HG03439 (cell line): ENCODE measurements around the gene KNG1.
"Not testable (repeated sequence)": the region's sequence is repeated elsewhere in the genome, so short reads cannot be mapped to it uniquely, and the experiment has no call there.

Experiments
- ATAC-seq: cut with Tn5 transposase; IDR thresholded peaks from one replicate; pipeline ENCODE4 v1.9.1; 2021; ENCODE audit warnings: mild to moderate bottlenecking, moderate library complexity; ENCODE audit not compliant: unreplicated experiment

Gene KNG1

DNA sequence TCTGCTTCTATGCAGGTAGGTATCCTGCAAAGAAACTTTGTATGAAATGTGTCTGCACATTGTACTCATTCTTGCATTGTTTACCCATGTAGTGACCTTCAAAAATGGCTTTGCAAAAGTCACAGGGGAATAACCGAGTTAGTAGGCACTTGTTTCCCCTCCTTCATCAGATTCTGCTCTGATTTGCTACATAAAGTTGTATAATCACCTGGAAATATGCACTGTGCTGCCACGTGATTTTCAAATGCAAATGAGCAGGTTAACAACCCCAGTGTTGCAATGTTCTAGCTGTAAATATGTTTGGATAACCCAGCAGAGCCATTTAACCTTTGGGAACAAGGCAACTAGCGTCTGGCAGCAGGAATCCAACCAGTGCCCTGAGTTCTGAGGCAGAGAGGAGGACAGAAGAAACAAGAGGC, at the start of gene KNG1:
Gene KNG1 (plus strand): TSS at position 321 of the 419 bp plus-strand sequence. CDS start 184 bp downstream, outside the sequence.
- ATAC-seq = no peak

GRCh38 chr3:186668426-186668825, 48.7 kb upstream of the KNG1 start:
- ATAC-seq = no peak

DNA sequence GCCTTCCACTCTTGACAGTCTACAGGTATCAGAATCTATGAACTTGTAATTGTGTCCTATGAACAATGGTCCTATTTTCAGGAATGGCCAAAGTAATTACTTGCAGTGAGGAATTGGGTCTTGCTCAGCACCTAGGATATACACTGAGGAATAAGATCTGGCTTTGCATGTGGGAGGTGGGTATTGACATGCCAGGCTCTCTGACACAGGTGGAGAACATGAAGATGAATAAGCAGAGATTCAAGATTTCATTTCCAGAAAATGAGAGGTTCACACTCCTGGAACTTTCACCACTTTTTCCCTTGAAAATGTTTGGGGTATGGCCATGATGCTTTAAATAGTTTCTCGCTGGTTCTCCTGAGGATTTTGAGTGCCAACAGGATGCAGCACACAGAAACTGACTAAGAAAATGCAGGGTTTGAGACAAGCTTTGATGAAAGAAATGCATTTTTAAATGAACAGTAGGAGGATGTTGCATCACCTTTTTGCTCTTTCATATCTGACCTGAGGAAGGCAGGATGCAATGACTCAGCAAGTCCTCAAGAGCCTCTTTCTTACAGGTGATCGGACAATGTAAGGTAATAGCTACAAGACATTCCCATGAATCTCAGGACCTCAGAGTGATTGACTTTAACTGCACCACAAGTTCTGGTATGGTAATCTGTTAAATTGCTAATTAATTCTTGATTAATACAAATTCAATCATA, 47.6 kb upstream of the KNG1 start:
- ATAC-seq = no peak

DNA sequence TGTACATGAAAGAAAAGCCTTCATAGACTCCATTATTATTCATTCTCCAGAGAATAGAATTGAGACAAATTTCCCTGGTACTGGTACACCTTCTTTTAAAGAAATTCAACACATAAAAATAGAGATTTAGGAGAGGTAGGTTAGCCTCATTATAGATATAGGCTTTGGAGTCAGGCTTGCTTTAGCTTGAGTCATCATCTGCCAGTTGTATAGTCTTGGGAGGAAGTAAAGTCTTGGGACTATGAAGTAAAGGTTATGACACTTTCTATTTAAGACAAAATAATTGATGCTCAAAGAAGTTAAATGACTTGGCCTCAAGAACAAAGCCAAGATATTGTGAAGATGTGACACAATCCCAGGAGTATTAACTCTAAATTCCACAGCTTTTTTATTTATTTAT, 47.0 kb upstream of the KNG1 start:
- no peak for ATAC-seq

DNA sequence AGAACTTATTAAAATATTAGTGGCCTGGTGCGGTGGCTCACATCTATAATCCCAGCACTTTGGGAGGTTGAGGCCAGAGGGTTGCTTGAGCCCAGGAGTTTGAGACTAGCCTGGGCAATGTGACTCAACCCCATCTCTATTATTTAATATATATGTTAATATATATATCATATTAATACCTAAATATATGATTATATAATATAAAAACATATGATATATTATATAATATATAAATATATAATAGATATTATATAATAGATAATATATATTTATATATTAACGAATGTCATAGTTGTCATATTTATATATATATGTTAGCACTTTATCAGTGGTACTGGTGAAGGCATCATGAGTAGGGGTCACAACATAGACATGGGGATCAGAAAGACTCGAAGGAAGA, 46.1 kb upstream of the KNG1 start:
- ATAC-seq = no peak

DNA sequence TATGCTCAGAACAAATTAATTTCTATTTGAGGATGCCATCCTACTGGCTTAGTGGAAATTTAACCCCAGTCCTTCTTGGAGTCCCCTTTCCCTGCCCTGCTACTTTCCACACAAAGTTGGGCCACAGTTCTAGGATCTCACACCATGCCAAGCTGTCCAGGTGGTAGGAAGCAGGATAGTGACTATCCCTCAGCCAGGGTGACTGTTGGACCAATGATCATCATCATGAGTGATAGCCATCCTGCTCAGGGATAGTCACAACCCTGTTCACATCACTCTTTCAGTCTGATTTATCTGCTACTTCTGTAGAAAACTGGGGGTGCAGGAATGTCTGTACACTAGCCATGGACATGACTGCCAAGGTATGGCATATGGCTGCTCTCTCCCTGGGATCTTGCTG, 38.6 kb upstream of the KNG1 start:
- ATAC-seq = no peak

- ATAC-seq = no peak
Measured at GRCh38 chr3:186679151-186679550, 38.0 kb upstream of the KNG1 start.

- no peak for ATAC-seq
Measured at GRCh38 chr3:186680869-186681268, 36.3 kb upstream of the KNG1 start.

- ATAC-seq = no peak
Measured at GRCh38 chr3:186682812-186683211, 34.3 kb upstream of the KNG1 start.

DNA sequence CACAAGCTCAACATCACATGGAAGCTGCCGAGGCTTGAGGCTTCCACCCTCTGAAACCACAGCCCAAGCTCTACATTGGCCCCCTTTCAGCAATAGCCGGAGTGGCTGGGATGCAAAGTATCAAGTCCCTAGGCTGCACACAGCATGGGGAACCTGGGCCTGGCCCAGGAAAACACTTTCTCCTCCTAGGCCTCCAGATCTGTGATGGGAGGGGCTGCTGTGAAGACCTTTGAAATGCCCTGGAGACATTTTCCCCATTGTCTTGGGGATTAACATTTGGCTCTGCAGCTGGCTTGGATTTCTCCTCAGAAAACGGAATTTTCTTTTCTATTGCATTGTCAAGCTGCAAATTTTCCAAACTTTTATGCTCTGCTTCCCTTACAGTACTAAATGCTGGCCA, 33.2 kb upstream of the KNG1 start:
- ATAC-seq = no peak

- ATAC-seq = not testable (repeated sequence)
Measured at GRCh38 chr3:186686475-186686874, 30.7 kb upstream of the KNG1 start.

DNA sequence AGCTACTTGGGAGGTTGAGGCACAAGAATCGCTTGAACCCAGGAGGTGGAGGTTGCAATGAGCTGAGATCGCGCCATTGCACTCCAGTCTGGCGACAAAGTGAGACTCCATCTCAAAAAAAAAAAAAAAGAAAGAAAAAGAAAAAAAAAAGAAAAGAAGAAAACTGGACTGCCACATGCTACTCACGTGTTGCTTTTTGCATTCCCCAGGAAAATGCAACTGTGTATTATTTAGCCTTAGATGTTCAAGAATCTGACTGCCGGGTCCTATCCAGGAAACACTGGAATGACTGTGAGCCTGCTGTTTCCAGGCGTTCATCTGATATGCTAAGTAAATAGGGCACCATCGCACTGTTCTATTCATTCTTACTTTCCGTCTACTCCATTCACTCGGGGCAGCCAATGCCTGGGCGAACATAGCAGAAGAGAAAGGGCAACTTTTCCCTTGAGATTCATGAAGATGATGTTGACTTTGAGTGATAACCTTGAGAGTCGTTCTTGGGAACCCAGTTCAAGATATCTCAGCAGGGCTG, 30.0 kb upstream of the KNG1 start:
- no peak for ATAC-seq

DNA sequence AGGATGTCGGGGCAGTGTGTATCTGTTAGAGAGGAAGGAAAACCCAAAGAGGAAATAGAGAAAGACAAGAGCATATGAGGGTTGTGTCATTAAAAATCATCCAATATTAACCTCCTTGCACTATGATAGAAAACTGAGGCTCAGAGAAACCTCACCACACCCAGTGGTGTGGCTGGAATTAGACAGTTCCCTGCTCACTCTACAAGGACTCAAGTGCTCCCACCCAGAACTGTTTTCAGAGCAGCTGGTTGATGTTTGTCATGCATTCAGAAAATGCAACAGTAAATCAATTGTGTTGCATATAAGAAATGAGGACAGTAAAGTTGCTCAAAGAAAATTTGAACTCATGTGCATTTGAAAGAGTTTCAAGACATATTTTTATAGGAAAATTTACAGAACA, 26.9 kb upstream of the KNG1 start:
- not testable (repeated sequence) for ATAC-seq

DNA sequence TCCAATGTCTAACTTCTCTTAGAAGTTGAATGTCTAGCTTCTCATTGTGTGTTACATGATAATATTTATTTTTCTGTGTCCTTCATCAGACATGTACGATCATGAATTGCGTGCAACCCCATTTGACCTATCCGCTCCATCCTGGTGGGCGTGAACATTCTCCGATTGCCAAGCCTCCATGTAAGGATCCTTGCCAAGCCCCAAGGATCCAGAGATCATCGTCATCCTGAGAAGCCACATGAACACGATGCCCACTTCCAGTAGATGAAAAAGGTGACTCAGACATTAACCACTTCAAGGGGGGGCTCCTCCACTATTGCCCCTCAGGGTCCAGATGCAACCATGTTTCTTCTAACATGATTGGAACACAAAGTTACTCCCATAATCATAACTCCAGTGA, 25.5 kb upstream of the KNG1 start:
- ATAC-seq = no peak

- no peak for ATAC-seq
Measured at GRCh38 chr3:186693843-186694242, 23.3 kb upstream of the KNG1 start.

DNA sequence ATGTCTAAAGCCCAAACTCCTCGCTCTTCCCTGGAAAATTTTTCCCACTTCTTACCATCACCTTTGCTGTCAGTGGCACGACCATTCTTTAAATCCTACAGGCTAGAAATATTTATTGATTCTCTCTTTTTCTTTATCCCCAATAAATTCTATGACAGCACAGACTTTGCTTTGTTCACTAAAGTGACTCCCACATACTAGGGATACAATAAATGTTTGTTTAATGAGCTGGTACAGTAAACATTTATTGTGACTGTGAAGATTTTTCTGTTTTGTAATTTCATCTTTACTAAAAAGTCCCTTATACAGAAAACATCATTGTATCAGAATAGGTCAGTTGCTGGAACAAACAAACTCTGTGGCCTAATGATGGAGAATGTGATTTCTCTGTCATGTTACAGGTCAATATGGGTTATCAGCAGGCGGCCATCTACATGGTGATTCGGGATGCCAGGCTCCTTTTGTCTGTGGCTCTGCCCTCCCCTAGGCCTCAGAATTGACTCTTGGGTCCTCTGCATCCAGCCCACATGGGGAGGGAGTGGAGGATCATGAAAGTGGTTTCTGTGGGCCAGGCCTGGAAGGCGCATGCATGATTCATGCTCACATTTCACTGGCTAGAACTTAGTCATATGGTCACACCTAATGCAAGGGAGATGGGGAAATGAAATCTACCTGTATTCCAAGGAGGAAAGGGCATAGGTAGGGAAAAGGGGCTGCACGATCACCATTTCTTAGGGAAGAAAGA, 22.7 kb upstream of the KNG1 start:
- no peak for ATAC-seq

DNA sequence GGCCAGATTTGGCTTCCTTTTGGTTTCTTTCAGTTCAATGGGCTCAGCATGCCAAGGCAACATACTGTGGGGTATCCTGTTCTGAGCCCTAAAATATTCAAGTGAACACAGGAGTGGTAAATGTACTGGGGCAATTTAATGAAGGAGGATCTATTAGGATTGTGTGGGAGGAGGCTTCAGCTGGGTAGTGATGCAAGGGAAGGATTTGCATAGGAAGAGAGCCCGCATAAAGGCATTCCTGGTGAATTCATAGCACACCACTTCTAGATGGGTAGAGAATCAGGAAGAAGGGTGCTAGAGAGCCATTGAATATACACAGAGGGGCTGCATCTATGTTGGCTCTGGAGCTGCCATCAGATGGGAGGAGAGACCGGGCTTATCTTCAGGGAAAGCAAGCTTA, 20.6 kb upstream of the KNG1 start:
- no peak for ATAC-seq

DNA sequence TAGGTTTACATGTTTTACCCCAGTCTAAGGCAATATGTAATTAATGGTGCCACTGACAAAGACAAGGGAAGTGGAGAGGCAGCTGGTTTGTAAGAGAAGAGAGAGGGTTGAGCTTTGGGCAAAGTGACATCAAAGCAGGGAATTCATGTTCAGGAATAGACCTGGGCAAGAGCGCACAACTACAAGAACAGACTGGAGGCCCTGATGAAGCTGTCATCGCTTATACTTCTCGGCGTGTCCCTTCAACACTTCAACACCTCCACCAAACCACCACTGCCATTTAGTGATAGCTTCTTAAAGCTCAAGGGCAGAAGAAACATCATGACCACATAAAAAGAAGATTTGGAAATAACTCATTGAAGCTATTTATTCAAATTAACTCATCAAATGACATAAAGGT, 19.6 kb upstream of the KNG1 start:
- ATAC-seq = no peak

DNA sequence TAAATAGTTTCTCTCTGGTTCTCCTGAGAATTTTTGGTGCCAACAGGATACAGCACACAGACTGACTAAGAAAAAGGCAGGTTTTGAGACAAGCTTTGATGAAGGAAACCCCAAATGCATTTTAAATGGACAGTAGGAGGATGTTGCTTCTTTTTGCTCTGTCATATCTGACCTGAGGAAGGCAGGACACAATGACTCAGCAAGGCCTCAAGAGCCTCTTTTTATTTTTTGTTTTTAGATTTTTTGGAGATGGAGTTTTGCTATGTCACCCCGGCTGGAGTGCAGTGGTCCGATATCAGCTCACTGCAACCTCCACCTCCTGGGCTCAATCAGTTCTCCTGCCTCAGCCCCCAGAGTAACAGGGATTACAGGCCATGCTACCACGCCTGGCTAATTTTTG, 16.9 kb upstream of the KNG1 start:
- no peak for ATAC-seq

DNA sequence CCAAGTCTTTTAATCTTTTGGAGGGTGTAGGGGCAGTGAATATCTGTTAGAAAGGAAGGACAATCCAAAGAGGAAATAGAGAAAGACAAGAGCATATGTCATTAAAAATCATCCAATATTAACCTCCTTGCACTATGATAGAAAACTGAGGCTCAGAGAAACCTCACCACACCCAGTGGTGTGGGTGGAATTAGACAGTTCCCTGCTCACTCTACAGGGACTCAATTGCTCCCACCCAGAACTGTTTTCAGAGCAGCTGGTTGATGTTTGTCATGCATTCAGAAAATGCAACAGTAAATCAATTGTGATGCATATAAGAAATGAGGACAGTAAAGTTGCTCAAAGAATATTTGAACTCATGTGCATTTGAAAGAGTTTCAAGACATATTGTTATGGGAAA, 14.7 kb upstream of the KNG1 start:
- ATAC-seq = not testable (repeated sequence)

DNA sequence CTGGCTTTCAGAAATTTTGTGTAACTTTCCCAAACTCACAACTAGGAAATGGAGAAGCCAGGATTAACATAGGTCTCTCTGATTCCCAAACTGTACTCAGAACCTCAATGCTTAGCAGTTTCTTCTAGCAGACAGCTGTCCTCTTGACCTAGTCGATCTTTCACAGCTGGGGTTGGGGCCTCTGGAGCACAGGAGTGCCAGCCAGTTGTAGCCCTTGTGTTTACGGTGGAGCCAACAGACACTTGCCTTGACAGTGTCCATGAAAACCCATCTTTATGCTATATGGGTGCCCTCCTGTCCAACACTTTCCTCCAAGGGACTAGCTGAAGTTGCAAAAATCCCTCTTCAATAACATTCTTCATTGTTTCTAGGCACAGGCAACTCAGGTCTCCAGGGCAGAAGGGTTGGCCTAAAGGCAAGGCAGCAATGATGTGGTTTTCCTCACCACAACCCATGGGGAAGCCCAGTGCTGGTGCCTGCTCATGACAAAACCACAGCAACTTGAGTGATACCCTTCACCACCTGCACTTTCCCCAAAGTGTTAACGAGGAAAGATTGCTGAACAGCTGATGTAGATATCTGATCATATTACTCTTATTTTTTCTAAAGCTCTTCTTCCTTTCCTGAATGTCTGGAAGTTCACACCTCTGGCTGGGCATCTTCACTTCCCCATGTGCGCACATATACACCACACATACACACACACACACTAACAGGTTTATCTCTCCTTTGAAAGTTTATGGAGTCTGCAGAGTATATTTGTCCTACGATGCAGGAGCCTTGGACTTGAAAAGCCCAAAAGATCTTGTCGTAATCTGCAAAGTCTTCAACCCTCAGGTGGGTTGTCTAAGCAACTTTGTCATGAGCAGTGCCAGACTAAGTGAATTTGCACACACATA, 11.0 kb upstream of the KNG1 start:
- ATAC-seq = peak; percentile 71
